Right forelimb (tissue), 1 donor: ENCODE data around the gene ADAMTS6.
"Not testable (repeated sequence)": the region's sequence is repeated elsewhere in the genome, so short reads cannot be mapped to it uniquely, and the experiment has no call there.

Source experiments
- DNase-seq: peaks from one replicate; pipeline ENCODE4 v3.0.0-alpha.2; 2018

The ADAMTS6 gene, protein sequence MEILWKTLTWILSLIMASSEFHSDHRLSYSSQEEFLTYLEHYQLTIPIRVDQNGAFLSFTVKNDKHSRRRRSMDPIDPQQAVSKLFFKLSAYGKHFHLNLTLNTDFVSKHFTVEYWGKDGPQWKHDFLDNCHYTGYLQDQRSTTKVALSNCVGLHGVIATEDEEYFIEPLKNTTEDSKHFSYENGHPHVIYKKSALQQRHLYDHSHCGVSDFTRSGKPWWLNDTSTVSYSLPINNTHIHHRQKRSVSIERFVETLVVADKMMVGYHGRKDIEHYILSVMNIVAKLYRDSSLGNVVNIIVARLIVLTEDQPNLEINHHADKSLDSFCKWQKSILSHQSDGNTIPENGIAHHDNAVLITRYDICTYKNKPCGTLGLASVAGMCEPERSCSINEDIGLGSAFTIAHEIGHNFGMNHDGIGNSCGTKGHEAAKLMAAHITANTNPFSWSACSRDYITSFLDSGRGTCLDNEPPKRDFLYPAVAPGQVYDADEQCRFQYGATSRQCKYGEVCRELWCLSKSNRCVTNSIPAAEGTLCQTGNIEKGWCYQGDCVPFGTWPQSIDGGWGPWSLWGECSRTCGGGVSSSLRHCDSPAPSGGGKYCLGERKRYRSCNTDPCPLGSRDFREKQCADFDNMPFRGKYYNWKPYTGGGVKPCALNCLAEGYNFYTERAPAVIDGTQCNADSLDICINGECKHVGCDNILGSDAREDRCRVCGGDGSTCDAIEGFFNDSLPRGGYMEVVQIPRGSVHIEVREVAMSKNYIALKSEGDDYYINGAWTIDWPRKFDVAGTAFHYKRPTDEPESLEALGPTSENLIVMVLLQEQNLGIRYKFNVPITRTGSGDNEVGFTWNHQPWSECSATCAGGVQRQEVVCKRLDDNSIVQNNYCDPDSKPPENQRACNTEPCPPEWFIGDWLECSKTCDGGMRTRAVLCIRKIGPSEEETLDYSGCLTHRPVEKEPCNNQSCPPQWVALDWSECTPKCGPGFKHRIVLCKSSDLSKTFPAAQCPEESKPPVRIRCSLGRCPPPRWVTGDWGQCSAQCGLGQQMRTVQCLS (N-terminal part only)

DNA sequence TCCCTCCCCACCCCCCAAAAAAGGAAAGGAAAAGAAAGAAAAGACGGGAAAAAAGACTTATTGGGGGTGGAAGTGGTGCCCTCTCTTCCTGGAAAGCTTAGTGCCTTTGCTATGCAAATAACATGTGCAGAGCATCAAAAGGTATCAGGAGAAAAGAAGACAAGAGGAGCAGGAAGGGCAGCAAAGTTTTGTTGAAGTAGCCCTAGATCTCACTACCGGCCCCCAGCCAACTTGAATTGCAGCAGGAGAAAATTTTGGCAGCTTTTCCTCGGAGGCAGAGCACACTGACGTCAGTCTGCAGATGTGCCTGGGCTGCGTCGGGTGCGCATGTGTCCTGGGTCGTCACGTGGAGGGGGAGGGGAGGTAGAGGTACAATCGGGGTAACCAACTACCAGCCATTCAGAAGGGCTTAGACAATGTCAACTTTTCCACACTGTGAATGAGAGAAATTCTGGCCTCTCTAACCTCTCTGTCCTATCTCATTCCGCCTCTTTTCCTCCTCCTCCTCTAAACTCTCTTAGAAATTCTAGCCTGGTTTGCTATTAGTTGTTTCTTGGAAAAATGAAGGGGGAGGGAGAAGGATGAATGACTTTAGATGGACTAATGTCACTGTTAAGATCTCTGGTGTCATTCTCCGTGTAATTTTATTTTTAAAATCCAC lies at the start of gene ADAMTS6:
Gene ADAMTS6 (minus strand): TSS at position 286 of the 661 bp plus-strand sequence. CDS start 8,247 bp downstream, outside the sequence.
- DNase-seq: peak; percentile 94

DNA sequence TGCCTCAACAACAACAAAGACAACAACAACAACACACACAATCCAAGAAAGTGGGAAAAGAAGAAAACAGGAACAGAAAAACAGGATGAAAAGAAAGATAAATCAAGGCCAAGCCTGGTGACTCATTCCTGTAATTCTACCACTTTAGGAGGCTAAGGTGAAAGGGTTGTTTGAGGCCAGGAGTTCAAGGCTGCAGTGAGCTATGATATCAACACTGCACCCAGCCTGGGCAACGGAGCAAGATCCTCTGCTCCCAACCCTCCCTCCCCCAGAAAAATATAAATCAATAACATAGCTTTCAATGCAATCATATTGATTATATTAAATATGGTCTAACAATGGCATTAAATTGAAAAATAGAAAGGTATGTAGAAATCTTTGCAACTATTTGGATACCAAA lies 49.2 kb upstream of the ADAMTS6 start:
- no peak for DNase-seq

DNA sequence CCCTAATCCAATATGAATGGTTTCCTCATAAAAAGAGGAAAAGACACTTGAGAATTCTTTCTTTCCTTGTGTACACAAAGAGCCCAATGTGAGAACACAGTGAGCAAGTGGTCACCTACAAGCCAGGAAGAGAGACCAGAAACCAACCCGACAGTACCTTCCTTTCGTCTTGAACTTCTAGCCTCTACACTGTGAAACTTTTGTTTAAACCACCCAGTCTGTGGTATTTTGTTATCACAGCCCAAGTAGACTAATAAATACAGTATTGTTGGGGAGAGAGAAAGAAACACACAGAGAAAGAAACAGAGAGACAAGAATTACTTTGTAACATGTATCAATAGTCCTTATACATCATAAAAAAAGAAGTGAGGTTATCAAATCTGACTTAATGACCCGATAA lies 44.0 kb upstream of the ADAMTS6 start:
- no peak for DNase-seq

DNA sequence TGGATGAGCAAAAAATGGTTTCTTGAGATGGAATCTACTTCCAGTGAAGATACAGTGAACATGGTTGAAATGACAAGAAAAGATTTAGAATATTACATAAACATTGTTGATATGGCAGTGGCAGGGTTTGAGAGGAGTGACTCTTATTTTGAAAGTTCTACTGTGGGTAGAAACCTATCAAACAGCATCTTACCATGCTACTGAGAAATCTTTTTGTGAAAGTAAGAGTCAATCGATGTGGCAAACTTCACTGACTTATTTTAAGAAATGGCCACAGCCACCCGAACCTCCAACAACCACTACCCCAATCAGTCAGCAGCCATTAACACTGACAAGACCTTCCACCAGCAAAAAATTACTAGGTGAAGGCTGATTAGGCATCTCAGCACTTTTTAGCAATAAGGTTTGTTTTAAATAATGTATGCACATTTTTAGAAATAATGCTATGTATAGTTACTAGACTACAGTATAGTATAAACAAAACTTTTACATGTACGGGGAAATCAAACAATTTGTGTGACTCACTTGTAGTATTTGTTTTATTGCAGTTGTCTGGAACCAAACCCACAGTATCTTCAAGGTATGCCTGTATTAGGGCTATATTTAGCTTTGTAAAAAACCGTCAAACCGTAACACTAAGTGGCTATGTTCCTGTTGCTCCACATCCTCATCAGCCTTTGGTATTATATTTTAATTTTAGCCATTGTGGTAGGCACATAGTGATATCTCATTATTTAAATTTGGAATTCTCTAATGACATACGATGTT lies 30.6 kb upstream of the ADAMTS6 start:
- DNase-seq: no peak

DNA sequence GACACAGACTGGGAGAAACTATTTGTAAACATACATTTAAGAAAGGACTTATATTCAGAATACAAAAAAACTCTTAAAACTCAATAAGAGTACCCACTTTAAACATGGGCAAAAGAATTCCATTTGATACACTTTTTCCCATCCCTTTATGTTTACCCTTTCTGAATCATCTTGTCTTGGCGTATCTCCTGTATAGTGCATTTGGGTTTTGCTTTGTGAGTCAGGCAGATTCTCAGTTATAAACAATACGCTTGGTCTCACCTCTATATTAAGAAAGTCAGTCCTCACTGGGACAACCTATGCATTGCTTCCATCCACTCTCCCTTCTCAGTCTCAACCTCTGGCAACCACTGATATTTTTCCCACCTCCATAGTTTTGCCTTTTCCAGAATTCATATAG lies 27.3 kb upstream of the ADAMTS6 start:
- DNase-seq: no peak

DNA sequence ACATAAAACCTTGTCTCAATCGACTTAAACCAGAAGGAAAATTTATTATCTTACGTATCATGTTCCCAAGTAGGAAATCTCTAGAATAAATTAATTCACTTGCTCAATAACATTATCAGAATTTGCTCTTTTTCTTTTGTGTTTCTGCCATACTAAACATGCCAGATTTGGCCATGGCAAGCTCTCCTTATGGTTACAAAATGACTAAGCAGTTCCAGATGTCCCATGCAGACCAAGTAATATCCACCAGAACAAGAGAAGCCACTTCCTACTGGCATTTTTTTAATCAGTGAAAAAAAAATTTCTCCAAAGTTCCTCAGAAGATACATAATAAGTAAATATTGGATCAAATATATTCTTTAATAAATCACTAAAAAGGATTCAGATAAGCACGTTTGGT lies 25.2 kb upstream of the ADAMTS6 start:
- no peak for DNase-seq

DNA sequence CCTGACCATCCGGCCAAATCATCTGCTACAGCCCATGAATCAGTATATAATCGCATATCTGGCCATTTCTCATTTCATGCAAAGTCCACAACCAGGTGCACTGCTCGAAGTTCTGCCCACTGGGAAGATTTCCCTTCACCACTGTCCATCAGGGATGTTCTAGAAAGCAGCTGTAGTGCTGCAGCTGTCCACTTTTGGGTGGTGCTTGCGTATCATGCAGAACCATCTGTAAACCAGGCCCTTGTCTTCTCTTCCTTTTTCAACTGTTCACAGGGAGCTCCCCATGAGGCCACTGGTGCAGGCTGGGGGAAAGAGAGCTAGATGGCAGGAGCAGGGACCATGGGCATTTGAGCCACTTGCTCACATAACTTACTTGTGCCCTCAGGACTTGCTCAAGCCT lies 7.4 kb upstream of the ADAMTS6 start:
- no peak for DNase-seq

DNA sequence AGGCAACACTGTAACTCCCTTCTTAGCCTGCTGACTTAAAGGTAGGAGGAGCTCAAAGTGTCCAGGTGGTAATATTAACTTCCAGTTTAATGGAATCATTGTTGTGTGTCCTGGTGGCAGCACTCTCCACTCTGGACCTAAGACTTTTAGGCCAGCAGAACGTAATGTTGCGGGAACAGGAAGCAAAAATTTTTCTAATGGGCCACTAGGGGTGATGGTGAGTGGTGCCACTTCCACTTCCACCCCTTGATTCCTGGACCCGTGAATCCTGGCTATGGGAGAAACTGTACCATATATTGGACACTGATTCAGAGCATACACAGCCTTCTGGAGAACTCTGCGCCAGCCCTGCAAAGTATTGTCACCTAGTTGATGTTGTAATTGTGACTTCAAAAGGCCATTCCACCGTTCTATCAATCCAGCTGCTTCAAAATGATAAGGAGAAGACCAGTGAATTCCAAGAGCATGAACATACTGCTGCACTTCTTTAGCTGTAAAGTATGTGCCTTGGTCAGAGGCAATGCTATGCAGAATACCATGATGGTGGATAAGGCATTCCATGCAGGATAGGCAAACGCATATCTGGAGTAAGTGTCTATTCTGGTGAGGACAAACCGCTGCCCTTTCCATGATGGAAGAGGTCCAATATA lies 6.4 kb upstream of the ADAMTS6 start:
- not testable (repeated sequence) for DNase-seq

DNA sequence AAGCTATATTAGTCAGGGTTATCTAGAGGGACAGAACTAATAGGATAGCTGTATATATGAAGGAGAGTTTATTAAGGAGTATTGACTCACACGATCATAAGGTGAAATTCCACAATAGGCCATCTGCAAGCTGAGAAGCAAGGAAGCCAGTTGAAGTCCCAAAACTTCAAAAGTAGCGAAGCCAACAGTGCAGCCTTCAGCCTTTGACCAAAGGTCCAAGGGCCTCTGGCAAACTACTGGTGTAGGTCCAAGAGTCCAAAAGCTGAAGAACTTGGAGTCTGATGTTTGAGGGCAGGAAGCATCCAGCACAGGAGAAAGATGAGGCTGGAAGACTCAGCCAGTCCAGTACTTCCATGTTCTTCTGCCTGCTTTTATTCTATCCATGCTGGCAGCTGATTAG lies 5.1 kb upstream of the ADAMTS6 start:
- not testable (repeated sequence) for DNase-seq

DNA sequence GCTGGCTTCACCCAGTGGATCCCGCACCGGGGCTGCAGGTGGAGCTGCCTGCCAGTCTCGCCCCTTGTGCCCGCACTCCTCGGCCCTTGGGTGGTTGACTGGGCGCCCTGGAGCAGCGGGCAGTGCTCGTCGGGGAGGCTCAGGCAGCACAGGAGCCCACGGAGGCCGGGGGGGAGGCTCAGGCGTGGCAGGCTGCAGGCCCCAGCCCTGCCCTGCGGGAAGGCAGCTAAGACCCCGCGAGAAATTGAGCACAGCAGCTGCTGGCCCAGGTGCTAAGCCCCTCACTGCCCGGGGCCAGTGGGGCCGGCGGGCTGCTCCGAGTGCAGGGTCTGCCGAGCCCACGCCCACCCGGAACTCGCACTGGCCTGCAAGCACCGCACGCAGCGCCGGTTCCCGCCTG lies 3.7 kb upstream of the ADAMTS6 start:
- no peak for DNase-seq

DNA sequence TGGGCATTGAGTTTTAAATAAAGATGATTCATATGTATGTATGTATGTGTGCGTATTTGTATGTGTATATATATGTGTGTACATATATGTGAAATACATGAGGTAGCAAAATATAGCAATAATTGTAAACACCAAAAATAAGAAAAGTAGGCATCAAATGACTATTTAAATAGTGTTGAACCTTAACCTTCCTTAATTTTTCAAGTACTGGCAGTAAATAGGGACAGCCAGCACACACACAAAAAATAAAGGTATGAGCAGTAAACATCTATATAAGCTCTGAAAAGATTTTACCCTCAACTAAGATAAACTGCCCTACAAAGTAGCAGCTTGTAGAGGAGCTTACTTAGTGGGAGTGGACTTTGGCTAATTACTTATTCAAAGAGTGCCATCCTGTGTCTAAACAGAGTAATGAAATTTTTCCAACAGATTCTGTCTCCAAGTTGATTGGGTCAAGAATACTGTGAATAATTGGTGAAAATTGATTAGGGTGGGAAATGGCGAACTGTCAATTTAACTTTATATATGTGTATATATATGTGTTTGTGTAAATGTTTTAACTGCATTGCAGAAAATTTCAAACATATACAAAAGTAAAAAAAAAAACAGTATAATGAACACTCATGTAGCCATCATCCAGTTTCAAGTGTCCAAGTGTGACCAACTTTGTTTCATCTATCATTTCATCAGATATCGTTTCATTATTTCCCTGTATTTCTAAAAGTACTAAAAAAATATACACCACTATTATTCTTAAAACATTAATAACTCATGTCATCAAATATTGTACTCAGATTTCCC lies 2.0 kb upstream of the ADAMTS6 start:
- DNase-seq: no peak

DNA sequence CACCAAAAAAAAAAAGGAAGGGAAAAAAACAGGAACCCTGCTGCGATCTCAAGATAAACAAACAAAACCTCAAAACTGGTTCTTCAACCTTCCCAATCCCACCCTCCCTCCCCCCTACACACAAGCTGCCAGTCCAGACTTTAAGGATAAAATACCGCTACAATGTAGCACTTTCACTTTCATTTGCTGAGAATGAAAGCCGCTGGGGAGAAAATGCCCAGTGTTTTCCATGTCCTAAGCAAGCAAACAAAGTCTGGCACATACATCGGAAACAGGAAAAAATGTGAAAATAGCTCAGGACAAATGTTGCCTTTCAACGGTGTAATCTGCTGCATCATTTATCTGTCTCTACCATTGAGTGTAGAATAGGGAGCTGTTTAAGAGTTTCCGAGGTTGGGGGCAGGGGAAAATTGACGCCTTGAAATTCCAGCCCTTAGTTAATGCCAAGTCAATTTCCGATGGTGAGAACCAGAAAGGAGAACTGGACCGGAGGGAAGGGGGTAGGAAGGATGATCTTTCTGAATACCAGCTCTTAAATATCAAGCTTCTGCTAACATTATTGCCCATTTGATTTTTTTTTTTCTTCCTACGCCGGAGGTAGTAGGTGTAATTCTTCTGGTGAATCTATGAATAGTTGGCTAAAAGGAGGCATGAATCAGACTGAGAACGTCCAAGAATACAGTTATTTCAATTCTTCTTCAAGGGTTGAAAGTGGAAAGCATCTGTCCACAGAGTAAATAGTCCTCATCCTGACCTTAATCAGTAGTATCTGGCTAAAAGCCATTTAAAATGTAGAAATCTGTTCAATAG lies 1.2 kb upstream of the ADAMTS6 start:
- DNase-seq: peak; percentile 71

DNA sequence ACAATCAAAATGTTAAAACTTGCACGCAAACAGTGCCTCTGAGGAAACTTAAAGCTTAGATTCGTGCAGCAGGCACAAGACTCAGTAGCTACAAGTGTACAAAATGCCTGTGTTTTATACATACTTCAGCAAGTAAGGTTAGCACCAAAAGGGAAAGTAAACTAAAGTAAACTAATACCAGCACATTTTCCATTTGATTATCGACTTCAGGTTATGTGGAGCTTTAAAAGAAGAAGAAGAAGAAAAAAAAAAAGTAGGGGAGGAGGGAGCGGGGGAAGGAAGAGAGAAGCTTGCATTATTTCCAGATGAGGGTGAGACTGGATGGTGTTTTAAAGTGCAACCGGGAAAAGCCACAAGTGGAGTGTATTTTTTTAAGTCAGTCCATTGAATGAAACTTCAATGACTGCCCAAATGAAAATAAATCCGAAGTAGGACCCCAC lies 596 bp upstream of the ADAMTS6 start:
- DNase-seq: no peak

DNA sequence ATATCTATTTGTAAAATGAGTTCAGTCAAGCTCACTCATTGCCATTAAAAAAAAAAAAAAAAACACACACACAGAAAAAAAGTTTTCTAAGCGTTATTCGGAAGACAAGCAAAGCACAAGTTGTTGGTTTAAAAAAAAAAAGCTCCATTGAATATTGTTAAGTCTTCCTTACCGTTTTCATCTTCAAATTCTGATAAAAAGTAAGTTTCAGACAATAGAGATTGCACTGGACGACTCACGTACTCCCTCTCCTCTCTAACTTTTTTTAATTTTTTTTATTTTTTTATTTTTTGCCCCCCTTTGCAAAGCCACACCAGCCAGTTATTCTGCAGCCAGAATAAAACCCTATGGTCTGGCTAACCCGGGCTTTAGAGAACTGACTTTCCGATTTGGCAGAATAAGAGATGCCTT lies 544 bp downstream of the ADAMTS6 start:
- no peak for DNase-seq

DNA sequence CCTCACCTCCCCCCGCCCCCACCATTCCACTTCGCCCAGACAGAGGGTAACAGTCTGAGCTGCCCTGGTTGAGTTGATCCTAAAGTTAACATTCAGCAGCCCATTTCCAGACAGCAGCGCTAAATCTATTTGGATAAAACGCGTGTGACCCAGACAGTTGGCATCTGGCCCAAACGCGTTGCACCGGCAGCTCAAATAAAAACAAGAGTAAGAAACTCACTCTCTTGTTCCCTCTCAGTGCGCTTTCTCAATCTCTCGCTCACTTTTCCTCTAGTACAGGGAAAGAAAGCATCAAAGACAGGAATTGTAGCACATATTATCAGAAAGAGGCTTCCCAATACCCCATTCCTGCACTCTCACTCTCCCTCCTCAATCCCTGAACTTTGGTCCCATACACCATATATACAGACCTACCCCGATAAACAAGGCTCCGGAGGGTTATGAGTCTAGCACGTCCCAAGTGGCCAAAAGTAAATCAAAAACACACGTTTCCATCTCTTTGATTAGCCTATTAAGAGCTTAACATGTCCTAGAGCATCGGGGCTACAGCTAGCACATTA lies 1.3 kb downstream of the ADAMTS6 start:
- DNase-seq: peak; percentile 86

DNA sequence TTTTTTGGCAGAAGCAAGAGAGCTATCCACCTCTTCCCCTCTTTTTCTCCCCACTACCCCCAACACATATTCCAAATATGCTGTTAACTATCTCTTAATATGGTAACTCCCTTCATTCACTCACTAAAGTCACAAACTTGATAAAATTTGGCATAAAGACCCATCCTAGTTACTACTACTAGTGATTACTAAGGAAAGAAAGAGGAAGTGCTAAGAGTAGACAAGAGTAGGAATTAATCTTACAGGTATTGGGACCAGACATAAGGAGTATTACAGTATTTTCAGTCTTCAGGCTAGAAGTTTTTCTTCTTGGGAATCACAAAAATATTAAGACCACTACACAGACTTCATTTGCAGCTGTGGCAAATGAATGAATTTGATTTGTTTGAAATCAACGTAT lies 2.2 kb downstream of the ADAMTS6 start:
- no peak for DNase-seq

DNA sequence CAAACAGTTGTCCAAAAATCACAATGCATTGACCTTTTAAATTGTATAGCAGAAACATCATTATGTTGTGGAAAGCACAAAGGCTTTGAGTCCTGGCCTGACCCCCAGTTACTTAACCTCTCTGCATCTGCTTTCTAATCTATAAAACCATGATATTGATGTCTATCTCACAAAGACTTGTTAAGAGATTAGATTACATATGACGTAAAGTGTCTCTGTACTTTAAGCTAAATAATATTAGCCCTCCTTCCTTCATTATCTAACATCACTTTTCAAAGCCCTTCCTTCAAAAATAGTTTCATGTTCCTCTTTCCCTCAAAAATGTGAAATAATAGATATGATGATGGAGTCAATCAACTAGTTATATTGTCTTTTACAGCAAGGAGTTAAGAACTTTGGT lies 3.4 kb downstream of the ADAMTS6 start:
- no peak for DNase-seq

DNA sequence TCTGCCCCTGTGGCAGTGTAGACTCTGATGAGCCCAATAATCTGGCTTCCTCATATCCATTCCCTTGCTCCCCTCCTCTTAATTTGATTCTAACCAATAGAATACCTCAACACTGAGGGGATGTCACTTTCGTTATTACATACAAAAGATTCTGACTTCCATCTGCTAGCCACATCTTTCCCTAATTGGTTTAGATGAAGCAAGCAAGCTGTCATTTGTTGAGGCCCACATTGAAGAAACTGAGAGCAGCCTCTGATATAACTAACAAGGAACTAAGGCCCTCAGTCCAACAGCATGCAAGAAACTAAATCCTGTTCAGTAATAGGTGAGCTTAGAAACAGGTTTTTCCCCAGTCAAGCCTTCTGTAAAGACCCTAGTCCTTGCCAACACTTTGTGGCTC lies 5.8 kb downstream of the ADAMTS6 start:
- no peak for DNase-seq

DNA sequence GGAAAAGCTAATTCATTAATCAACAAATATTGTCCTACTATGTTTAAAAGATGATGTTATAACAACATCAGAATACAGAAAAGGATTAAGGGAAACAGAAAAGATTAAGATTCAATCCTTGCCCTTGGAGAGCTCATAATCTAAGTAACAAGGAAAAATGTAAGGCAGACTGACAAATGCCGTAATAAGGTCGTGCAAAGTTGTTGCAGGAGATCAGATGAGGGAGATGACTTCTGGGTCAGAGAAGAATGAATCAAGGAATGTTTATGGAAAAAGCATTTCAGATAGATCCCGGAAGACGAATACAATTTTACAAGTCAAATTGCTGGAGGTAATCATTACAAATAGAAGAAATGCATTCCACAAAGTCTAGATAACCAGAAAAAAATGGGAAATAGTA lies 6.4 kb downstream of the ADAMTS6 start:
- no peak for DNase-seq
